Measurements from ENCODE around the gene SDCBP2.

GRCh38 chr20:1338801-1339200 is 9.9 kb upstream of the SDCBP2 start:
- TF ChIP-seq TCF12 (IDR thresholded peaks at IDR 0.05; ENCODE audit: low read depth, low read length) (no peak), EZH2 (IDR thresholded peaks at IDR 0.05; ENCODE audit: low read depth, low read length, severe bottlenecking) (no peak), CTCF (IDR thresholded peaks at IDR 0.05; ENCODE audit: control extremely low read depth in 1 of 3, insufficient read depth in 1 of 3, low read depth in 1 of 3, low read length in 3 of 3) (no peak), TAF1 (IDR thresholded peaks at IDR 0.05; ENCODE audit: low read depth, low read length) (no peak)

All from H1 (cell line).